WI38 (cell line): ENCODE measurements around the gene LOXHD1.

Experiments
- H3K4me3 ChIP-seq: 2 replicates; pipeline ENCODE4 v1.5.1; 2011; ENCODE audit warnings: low read depth, mild to moderate bottlenecking, control low read depth, low read length
- CTCF ChIP-seq: IDR thresholded peaks from 2 replicates; pipeline ENCODE4 v1.5.1; 2012; ENCODE audit warnings: low read depth, mild to moderate bottlenecking, control low read depth, low read length

The LOXHD1 gene

GRCh38 chr18:46672062-46672970 is 15.3 kb upstream of the LOXHD1 start:
- TF ChIP-seq CTCF = no peak
- H3K4me3 ChIP-seq = no peak overlapping the region

- no peak for TF ChIP-seq CTCF
- H3K4me3 ChIP-seq = no peak overlapping the region
These were observed 11.7 kb upstream of the LOXHD1 start for GRCh38 chr18:46668694-46669093.

GRCh38 chr18:46668135-46668534 is 11.1 kb upstream of the LOXHD1 start:
- H3K4me3 ChIP-seq = no peak overlapping the region
- TF ChIP-seq CTCF = no peak

- TF ChIP-seq CTCF = no peak
- no peak overlapping the region for H3K4me3 ChIP-seq
These were observed 6.5 kb upstream of the LOXHD1 start for GRCh38 chr18:46663539-46663938.

- no peak for TF ChIP-seq CTCF
These were observed 4.1 kb upstream of the LOXHD1 start for GRCh38 chr18:46660957-46661749.

GRCh38 chr18:46659484-46659883 is 2.5 kb upstream of the LOXHD1 start:
- TF ChIP-seq CTCF = no peak
- no peak overlapping the region for H3K4me3 ChIP-seq

More at GRCh38 chr18:46660957-46661749, 4.1 kb upstream of the LOXHD1 start:
- H3K4me3 ChIP-seq = no peak overlapping the region
